Brain microvascular endothelial cell (primary cell): ENCODE data around the gene FAM78B.

ENCODE experiments used
- DNase-seq: peaks from one replicate; pipeline ENCODE4 v3.0.0-alpha.2; 2020
- H3K27ac ChIP-seq: fragments of 250-450 bp; sonication (Bioruptor Pico); 2 replicates; pipeline ENCODE4 v1.5.1; 2020; ENCODE audit warnings: mild to moderate bottlenecking, moderate library complexity
- H3K27me3 ChIP-seq: fragments of 250-450 bp; sonication (Bioruptor Pico); replicated peaks from 2 replicates; pipeline ENCODE4 v1.5.1; 2020; ENCODE audit warnings: mild to moderate bottlenecking
- H3K36me3 ChIP-seq: fragments of 250-450 bp; sonication (Bioruptor Pico); replicated peaks from 2 replicates; pipeline ENCODE4 v1.5.1; 2020; ENCODE audit warnings: mild to moderate bottlenecking
- H3K4me3 ChIP-seq: 2 replicates; pipeline ENCODE4 v1.5.1; 2011; ENCODE audit warnings: low read depth, mild to moderate bottlenecking, control low read depth, low read length, moderate library complexity
- in situ Hi-C: cut with HindIII; loops from 2 replicates; pipeline ENCODE4 v1.10.0; 2017; ENCODE audit warnings: low sequenced_read_pairs, low pct_ligation_motif_present
- TF ChIP-seq, protein P1 (sequence below): IDR thresholded peaks from 2 replicates; pipeline ENCODE4 v1.5.1; 2011; ENCODE audit warnings: low read depth, mild to moderate bottlenecking, moderate library complexity, low read length, control low read depth, inconsistent platforms; ENCODE audit errors: missing control alignments

The FAM78B gene

DNA sequence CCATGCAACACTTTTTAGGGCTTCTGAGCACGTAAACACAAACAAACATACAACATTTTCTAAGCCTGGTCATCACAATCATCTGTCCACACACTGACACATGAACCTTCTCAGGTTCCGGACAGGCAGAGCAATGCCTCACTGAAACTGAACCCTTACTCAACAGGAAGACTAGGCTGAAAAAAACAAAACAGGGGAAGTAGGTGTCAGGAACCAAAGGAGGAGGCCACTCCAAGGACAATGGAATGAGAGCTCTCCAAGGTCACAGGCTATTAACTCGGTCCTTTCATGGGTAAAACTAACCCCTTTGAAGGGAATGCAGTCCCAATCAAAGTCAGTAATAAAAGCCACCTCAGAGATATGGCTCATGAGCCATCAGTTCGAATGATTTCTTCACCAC is 76.6 kb downstream of the FAM78B start:
- Histone ChIP-seq H3K27me3 (no peaks in the 10 kb centered on the region), H3K4me3 (no peak overlapping the region), H3K27ac (no peak overlapping the region), H3K36me3 (no peaks in the 10 kb centered on the region)
- DNase-seq: no peak
- in situ Hi-C loops: no loop called here
- TF ChIP-seq, protein P1, sequence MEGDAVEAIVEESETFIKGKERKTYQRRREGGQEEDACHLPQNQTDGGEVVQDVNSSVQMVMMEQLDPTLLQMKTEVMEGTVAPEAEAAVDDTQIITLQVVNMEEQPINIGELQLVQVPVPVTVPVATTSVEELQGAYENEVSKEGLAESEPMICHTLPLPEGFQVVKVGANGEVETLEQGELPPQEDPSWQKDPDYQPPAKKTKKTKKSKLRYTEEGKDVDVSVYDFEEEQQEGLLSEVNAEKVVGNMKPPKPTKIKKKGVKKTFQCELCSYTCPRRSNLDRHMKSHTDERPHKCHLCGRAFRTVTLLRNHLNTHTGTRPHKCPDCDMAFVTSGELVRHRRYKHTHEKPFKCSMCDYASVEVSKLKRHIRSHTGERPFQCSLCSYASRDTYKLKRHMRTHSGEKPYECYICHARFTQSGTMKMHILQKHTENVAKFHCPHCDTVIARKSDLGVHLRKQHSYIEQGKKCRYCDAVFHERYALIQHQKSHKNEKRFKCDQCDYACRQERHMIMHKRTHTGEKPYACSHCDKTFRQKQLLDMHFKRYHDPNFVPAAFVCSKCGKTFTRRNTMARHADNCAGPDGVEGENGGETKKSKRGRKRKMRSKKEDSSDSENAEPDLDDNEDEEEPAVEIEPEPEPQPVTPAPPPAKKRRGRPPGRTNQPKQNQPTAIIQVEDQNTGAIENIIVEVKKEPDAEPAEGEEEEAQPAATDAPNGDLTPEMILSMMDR: no peak

DNA sequence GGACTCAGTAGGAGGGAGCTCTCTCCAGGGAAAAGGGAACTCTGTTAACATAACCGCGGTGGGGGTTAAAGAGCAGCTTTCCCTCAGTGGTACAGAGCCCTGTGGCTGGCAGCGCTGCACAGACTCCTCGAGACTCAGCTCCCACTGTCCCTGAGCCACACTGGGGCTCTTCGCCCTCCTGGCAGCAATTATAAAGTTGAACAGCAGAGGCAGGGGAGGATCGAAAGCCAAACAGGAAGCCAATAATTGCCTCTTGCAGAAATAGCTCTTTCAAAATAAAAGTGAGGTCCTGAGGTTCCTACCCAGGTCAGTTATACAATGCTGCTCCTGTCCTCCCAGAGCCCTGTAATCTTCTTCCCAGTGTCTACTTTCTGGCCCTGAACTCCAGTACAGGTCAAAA is 77.0 kb downstream of the FAM78B start:
- Histone ChIP-seq H3K4me3 (no peak overlapping the region), H3K27me3 (no peaks in the 10 kb centered on the region), H3K36me3 (no peaks in the 10 kb centered on the region), H3K27ac (no peak overlapping the region)
- DNase-seq: no peak
- TF ChIP-seq, protein P1: no peak
- in situ Hi-C loops: no loop called here

DNA sequence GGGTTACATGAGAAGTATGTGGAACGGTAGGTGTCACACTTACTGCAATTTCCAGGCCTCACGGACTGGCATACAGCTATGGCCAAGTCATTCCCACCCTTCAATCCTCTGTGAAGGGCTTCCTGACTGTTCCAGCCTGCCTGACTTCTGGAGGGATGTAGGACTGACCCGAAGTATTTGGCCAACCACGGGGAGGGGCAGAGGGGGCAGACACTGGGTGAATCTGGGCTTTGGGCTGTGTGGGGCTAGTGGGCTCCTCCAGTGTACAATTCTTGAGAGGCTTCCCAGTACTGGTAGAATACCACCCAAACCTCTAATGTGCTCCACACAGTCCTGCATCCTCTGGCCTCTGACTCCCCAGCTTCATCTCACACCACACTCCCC is 78.2 kb downstream of the FAM78B start:
- Histone ChIP-seq H3K4me3 (no peak overlapping the region), H3K27me3 (no peaks in the 10 kb centered on the region), H3K36me3 (no peaks in the 10 kb centered on the region), H3K27ac (no peak overlapping the region)
- TF ChIP-seq, protein P1: no peak
- in situ Hi-C loops: no loop called here
- no peak for DNase-seq

DNA sequence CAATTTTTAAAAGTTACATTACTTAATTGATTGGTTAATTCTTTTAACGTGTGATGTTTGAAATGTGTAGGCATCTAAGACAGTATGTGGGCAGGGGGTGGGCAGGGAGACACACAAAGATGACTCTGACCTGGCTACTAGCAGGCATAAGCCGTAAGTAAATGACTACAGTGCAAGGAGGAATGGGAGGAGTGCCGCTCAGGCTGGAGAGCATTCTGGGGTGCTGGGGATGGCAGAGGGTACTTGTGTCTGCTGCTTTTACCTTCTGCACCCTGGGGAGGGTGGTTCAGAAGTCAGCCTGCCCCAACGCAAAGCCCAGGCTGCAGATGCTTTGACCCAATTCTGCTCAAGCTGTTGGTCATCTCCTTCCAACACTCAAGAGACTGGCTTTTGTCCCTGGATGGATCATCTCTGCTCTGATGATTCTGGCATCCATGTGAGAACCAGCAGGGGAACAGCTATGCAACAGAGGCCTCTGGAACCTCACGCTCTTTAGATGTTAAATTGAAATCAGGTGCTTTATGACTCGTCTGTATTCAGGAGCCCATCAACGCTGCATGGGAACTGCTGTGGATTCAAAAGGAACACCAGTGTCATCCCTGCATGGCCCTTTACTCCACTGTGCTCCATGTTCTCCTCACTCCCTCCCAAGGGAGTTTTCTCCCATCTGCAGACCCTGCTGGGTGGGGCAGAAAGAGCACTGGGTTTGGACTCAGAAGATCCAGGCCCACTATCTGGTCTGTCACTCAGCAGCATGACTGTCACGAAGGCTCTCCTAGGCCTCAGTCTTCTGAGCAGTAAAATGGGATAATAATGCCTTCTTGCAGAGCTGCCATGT is 78.8 kb downstream of the FAM78B start:
- H3K36me3 ChIP-seq: no peaks in the 10 kb centered on the region
- in situ Hi-C loops: no loop called here
- DNase-seq: no peak
- H3K4me3 ChIP-seq: no peak overlapping the region
- no peaks in the 10 kb centered on the region for H3K27me3 ChIP-seq
- TF ChIP-seq, protein P1: no peak
- H3K27ac ChIP-seq: no peak overlapping the region

DNA sequence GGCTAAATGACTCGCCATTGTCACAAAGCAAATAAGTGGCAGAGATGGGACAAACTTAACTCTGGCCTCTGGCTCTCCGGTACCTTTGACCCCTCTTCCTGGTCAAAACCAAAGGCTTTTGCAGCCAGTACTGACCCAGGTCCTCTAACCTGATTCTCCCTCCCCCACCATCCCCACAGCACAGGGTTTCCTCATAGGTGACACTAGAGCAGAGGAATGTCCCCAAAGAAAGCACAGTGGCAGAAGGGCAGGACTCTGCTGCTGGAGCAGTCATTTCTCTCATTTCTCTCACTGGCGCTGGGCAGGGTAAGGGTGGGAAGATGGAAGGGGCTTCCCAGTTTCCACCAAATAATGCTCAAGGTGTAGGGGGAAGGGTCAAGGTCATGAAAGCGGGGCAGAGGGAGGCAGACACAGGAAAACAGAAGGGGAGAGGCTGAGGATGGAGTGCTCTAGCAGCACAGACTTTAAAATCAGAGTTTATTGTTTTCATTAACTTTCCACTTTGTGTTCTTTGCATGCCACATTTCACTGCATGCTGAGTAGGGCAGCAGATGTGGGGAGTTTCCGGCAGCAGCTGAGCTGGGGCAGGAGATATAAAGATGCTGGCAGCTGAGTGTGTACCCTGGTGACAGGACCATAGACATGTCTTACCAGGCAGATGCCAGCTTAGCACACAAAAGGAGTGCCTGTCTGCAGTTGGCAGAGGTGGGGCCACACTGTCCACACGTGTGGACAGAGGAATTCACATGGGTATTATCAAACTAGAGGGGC is 80.5 kb downstream of the FAM78B start:
- Histone ChIP-seq H3K27me3 (no peaks in the 10 kb centered on the region), H3K27ac (no peak overlapping the region), H3K36me3 (no peaks in the 10 kb centered on the region), H3K4me3 (no peak overlapping the region)
- TF ChIP-seq, protein P1: no peak
- DNase-seq: no peak
- in situ Hi-C loops: no loop called here
